Measurements from ENCODE around the gene ERBB2.

ERBB2 gene

DNA sequence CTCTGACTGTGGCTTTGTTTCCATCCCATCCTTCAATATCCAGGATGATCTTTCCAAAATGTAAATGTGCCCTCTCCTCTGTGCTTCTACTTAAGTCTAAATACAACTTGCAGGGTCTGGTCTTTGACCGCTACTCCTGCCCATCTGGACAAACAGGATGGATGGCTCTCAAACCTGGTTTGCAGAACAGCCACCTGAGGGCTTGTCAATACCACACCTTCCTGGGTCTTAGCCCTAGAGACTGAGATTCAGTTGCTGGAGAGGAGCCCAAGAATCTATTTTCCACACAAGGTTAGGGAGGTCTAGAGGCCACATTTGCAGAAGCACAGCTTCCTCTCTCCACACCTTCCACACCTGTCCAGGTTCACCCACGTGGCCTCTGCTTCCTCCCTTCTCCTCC lies 36.0 kb downstream of the ERBB2 start:
- TF ChIP-seq, protein P1, sequence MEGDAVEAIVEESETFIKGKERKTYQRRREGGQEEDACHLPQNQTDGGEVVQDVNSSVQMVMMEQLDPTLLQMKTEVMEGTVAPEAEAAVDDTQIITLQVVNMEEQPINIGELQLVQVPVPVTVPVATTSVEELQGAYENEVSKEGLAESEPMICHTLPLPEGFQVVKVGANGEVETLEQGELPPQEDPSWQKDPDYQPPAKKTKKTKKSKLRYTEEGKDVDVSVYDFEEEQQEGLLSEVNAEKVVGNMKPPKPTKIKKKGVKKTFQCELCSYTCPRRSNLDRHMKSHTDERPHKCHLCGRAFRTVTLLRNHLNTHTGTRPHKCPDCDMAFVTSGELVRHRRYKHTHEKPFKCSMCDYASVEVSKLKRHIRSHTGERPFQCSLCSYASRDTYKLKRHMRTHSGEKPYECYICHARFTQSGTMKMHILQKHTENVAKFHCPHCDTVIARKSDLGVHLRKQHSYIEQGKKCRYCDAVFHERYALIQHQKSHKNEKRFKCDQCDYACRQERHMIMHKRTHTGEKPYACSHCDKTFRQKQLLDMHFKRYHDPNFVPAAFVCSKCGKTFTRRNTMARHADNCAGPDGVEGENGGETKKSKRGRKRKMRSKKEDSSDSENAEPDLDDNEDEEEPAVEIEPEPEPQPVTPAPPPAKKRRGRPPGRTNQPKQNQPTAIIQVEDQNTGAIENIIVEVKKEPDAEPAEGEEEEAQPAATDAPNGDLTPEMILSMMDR (conservative IDR thresholded peaks at IDR 0.05; ENCODE audit: low read depth, low read length) = no peak
- DNase-seq (ENCODE audit: low read depth) = no peak
- H3K4me3 ChIP-seq (ENCODE audit: low read length) = no peak overlapping the region

DNA sequence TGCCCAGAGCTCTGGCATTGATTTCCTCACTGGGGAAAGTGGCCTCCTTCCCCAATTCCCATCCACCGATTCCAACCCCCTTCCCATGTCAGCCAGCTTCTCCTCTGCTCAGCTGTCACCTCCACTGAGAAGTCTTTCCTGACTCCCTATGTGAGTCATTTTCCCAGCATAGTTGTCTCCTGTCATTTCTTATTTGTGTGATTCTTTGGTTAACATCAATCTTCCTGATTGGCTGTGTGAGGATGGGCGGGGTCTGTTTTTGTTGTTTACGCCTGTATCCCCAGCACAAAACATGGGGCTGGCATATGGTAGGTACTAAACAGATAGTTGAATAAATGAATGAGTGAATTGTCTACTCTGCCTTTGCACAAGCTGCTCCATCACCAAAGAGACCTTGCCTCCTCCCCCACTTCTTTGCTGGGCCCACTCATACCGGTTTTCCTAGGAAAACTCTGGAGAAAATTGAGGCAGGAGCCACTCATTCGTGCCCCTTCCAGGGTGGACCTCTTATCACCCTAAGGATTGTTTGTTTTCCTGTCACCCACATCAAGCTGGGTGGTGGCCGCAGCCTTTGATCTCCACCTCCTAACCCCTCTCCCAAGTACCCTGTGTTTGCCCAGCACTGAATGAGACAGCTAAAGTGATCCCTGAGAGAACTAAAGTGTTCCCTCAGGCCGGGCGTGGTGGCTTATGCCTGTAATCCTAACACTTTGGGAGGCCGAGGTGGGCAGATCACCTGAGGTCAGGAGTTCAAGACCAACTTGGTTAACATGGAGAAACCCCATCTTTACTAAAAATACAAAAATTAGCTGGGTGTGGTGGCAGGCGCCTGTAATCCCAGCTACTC lies 36.7 kb downstream of the ERBB2 start:
- H3K4me3 ChIP-seq (ENCODE audit: low read length) = no peak overlapping the region
- no peak for DNase-seq (ENCODE audit: low read depth)
- TF ChIP-seq, protein P1 (conservative IDR thresholded peaks at IDR 0.05; ENCODE audit: low read depth, low read length) = no peak

DNA sequence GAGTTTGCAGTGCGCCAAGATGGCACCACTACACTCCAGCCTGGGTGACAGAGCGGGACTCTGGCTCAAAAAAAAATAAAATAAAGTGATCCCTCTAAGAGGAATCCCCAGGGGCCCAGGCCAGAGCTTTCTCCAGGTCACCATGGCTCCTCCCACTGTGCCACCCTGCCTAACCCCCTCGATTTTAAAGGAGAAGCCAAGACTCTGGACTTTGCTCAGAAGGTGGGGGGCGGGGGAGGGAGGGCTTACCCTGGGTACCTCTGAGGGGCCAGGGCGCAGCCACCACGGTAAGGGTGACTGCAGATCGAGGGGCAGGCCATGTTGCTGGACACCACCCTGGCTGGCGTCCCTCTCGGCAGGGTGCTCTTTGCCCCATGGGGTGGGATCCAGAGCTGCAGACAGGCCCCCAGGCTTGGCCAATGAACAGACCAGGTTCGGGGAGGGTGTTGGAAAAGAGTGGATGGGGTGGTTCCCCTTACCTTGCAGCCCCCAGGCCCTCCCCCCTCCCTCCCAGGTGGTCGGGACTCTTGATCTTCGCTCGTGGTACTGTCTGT lies 37.4 kb downstream of the ERBB2 start:
- no peak for DNase-seq (ENCODE audit: low read depth)
- H3K4me3 ChIP-seq (ENCODE audit: low read length) = peak overlapping the region; percentile 73
- TF ChIP-seq, protein P1 (conservative IDR thresholded peaks at IDR 0.05; ENCODE audit: low read depth, low read length) = no peak

DNA sequence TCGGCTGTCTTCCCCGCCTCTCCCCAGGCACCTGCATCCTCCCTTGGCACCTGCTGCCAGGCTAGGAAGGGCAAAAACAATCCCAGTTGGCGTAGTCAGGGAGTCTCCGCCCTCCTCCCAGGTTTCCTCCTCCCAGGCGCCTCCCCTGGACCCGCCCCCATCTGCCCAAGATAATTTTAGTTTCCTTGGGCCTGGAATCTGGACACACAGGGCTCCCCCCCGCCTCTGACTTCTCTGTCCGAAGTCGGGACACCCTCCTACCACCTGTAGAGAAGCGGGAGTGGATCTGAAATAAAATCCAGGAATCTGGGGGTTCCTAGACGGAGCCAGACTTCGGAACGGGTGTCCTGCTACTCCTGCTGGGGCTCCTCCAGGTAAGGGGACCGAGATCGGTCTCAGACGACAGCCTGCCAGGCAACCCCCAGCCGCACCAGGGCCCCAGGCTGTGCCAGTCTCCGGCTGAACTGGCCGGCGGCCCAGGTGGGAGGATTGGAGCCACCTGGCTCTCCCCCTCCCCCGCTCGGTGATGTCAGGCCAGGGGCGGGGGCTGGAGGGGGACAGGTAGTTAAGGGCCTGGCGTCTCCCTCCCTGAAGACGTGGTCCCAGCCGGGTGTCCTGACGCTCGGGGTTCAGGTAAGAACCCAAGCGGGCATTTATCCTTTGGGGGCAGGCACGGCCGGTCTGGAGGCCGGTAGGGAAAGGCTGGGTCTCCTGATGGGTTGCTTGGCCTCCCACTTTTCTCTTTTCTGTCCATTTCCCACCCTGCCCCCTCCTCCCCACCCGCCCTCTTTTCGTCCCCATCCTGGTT lies 38.1 kb downstream of the ERBB2 start, which contains the start of gene GRB7:
TSS of gene GRB7 (plus strand) at position 179 of the 808 bp plus-strand sequence. CDS start 4,364 bp downstream, outside the sequence.
- peak; percentile 26 for DNase-seq (ENCODE audit: low read depth)
- peak within 1 kb of the TSS; percentile 73 for H3K4me3 ChIP-seq (ENCODE audit: low read length)
- TF ChIP-seq, protein P1 (conservative IDR thresholded peaks at IDR 0.05; ENCODE audit: low read depth, low read length) = no peak

DNA sequence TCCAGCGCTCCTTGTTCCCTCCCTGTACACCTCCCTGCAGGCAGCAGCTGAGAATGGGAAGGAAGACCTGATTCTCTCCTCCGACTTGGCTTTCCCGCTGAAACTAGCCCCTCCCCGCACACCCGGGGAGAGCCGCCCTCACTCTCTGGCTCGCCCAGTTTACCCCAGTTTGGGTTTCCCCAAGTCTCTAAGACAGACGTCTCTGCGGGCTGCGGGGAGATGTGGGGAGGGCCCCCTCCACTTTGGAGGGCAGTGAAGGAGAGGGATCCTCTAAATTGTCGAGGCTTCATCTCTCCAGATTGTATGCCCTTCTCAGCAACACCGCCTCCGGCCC lies 38.7 kb downstream of the ERBB2 start:
- DNase-seq (ENCODE audit: low read depth) = no peak
- peak overlapping the region; percentile 73 for H3K4me3 ChIP-seq (ENCODE audit: low read length)
- TF ChIP-seq, protein P1 (conservative IDR thresholded peaks at IDR 0.05; ENCODE audit: low read depth, low read length) = no peak

DNA sequence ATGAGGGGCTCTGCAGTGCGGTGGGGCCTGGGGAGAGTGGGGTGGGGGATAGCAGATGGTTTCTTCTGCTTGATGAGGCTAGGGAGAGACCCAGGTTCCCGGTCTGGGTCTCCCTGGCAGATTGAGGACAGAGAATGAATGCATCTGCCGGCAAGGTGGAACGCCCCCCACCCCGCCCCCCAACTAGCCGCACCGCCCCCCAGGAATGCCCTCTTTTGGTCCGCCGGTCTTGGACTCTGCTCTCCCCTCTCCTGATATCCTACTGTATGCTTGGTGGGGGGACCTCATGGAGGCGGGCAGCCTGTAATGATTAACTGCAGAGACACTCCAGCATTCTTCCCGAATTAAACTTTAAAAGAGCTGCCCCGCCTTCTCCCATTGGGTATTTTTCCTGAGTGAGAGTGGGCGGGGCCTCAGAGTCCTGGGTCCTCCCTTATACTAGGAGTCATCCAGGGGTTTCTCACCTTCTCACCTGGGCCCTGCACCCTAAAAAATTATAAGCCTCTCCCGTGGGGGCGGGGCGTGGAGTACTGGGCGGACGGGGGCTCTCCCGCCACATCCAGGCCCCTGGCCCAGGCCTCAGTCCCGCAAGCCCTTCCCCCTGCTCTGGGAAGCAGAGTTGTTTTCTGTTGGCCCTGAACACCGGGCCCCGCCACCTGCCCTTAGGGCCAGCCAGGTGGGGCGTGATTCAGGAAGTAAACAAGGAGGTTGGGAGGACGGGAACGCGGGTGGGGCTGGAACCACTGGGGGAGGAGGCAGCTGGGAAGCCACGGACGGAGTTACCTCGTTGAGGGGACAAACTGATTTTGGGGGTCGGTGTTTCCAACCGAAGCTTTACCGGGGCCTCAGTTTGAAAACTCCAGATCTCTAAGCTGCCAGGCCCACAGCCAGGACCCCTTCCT lies 39.4 kb downstream of the ERBB2 start:
- DNase-seq (ENCODE audit: low read depth) = peak; percentile 10
- TF ChIP-seq, protein P1 (conservative IDR thresholded peaks at IDR 0.05; ENCODE audit: low read depth, low read length) = no peak
- peak overlapping the region; percentile 73 for H3K4me3 ChIP-seq (ENCODE audit: low read length)

Data from retinal pigment epithelial cell (primary cell).